OCI-LY1 (cell line): ENCODE measurements around the gene PZP.

Experiments
- H2AFZ ChIP-seq: fragments of 200-600 bp; sonication (generic), shearing (Covaris generic); 2 replicates; pipeline ENCODE4 v1.6.0; 2014; ENCODE audit warnings: antibody characterized with exemption, mild to moderate bottlenecking, low read length
- H3F3A ChIP-seq: fragments of 200-600 bp; sonication (generic), shearing (Covaris generic); 2 replicates; pipeline ENCODE4 v1.6.0; 2014; ENCODE audit warnings: mild to moderate bottlenecking, antibody characterized with exemption, low read length, moderate library complexity; ENCODE audit not compliant: insufficient read depth
- H3K27ac ChIP-seq: fragments of 200-600 bp; sonication (generic); 2 replicates; pipeline ENCODE4 v1.5.1; 2014; ENCODE audit warnings: low read length, mixed run types, mild to moderate bottlenecking, low read depth; ENCODE audit not compliant: poor library complexity, severe bottlenecking
- H3K27me3 ChIP-seq: fragments of 200-600 bp; sonication (generic); 2 replicates; pipeline ENCODE4 v1.6.0; 2014; ENCODE audit warnings: antibody characterized with exemption, mild to moderate bottlenecking, low read length, moderate library complexity; ENCODE audit not compliant: insufficient read depth
- H3K36me3 ChIP-seq: fragments of 200-600 bp; sonication (generic); 2 replicates; pipeline ENCODE4 v1.6.1; 2014; ENCODE audit warnings: mild to moderate bottlenecking, antibody characterized with exemption, low read length, moderate library complexity, mixed read lengths; ENCODE audit not compliant: insufficient read depth
- H3K4me1 ChIP-seq: fragments of 200-600 bp; sonication (generic); 2 replicates; pipeline ENCODE4 v1.5.1; 2014; ENCODE audit warnings: mild to moderate bottlenecking, low read length, moderate library complexity; ENCODE audit not compliant: insufficient read depth, severe bottlenecking
- H3K4me2 ChIP-seq: fragments of 200-600 bp; sonication (generic), shearing (Covaris generic); 2 replicates; pipeline ENCODE4 v1.6.1; 2014; ENCODE audit warnings: low read length
- H3K4me3 ChIP-seq: fragments of 200-600 bp; sonication (generic); 2 replicates; pipeline ENCODE4 v1.5.1; 2014; ENCODE audit warnings: low read length, low read depth, mild to moderate bottlenecking, mixed read lengths; ENCODE audit not compliant: poor library complexity, severe bottlenecking
- H3K79me2 ChIP-seq: fragments of 200-600 bp; shearing (Covaris generic); 2 replicates; pipeline ENCODE4 v1.6.1; 2016; ENCODE audit warnings: mixed run types, low read length, mixed read lengths; ENCODE audit not compliant: insufficient read depth
- H3K9ac ChIP-seq: fragments of 200-600 bp; sonication (generic), shearing (Covaris generic); 2 replicates; pipeline ENCODE4 v1.6.1; 2014; ENCODE audit warnings: mild to moderate bottlenecking, low read length, mixed read lengths
- H3K9me2 ChIP-seq: fragments of 200-600 bp; sonication (generic), shearing (Covaris generic); 2 replicates; pipeline ENCODE4 v1.6.1; 2014; ENCODE audit warnings: low read depth, mild to moderate bottlenecking, low read length, mixed read lengths
- H3K9me3 ChIP-seq: fragments of 200-600 bp; shearing (Covaris generic); 2 replicates; pipeline ENCODE4 v1.6.1; 2014; ENCODE audit warnings: low read length, mixed read lengths
- H4K20me1 ChIP-seq: fragments of 200-600 bp; sonication (generic), shearing (Covaris generic); 2 replicates; pipeline ENCODE4 v1.6.0; 2016; ENCODE audit warnings: mild to moderate bottlenecking, low read length; ENCODE audit not compliant: insufficient read depth
- CTCF ChIP-seq: fragments of 200-600 bp; sonication (generic), shearing (Covaris generic); IDR thresholded peaks from 2 replicates; pipeline ENCODE4 v1.5.1; 2017; ENCODE audit warnings: mild to moderate bottlenecking, antibody characterized with exemption, low read length, moderate library complexity, mixed read lengths
- EZH2 ChIP-seq: fragments of 200-600 bp; sonication (generic), shearing (Covaris generic); IDR thresholded peaks from 2 replicates; pipeline ENCODE4 v1.8.0; 2017; ENCODE audit warnings: borderline replicate concordance, mixed run types, mild to moderate bottlenecking, antibody characterized with exemption, low read length, moderate library complexity, mixed read lengths

The PZP gene

DNA sequence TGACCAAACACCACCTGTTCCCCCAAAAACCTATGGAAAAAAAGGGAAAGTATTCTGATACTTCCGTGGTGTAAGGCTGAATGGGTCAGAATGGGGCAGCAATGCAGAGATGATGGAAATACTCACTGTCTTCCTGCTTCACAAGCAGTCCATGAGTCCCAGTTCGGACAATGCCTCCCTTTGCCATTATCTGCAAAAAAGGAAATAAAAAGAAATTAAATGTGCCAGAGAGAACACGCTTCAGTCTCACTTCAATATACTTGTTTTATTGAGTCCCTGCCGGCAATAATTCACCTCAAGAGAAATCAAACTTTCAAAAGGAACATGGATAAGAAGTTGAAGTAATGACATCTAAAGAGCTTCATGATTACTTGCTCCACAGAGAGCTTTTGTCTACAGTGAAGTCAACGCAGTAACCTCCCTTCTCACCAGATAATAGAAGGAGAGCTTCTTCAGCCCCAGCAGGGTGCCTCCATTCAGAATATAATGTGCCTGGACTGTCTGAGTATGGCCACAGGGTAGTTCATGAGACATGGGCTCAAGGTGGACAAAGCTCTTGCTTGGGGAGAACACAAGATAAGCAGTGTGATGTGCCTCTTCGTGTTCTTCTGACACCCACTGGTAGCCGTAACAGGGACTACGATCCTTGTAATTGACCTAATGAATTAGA is 107.0 kb downstream of the PZP start:
- H3K27ac ChIP-seq, result no peak overlapping the region
- H3K4me1 ChIP-seq, result no peaks in the 10 kb centered on the region
- no peak overlapping the region for H2AFZ ChIP-seq
- no peak overlapping the region for H3K9ac ChIP-seq
- H3K9me3 ChIP-seq, result no peaks in the 10 kb centered on the region
- TF ChIP-seq EZH2 (no peak), CTCF (no peak)
- H3K79me2 ChIP-seq, result no peaks in the 10 kb centered on the region
- no peaks in the 10 kb centered on the region for H3K9me2 ChIP-seq
- no peaks in the 10 kb centered on the region for H3K36me3 ChIP-seq
- no peaks in the 10 kb centered on the region for H3F3A ChIP-seq
- no peaks in the 10 kb centered on the region for H4K20me1 ChIP-seq
- no peak overlapping the region for H3K4me3 ChIP-seq
- no peaks in the 10 kb centered on the region for H3K27me3 ChIP-seq
- no peak overlapping the region for H3K4me2 ChIP-seq

DNA sequence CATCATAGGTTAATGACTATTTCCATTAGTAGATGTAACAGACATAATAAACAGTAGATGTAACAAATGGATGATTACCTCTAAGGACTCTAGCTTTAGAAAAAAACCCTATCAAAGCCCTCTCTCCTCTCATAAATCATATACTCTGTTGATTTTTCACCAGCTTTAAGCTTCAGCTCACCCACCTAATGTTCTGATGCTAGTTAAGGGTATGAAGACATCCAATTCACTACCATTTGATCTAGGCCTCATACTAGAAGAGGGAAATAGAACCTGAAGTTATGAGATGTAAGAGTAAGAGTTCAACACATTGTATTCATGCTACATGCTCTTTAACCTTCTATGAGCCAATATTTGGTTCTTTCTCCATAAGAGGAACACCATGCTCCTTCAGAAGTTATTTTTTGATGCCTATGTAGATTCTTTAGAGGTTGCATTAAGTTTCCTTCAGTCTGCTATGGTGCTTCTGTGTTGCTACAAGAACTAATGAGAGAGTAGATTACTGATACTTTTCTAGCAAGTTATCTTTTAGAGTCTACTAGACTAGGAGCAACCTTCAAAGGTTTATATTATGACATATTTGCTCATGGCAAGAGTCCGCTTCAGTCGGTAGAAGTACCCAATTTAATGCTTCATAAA is 108.5 kb downstream of the PZP start:
- Histone ChIP-seq H4K20me1 (no peaks in the 10 kb centered on the region), H3K27me3 (no peaks in the 10 kb centered on the region), H3K9me2 (no peaks in the 10 kb centered on the region), H3K4me3 (no peak overlapping the region), H3F3A (no peaks in the 10 kb centered on the region), H3K4me2 (no peak overlapping the region), H3K36me3 (no peaks in the 10 kb centered on the region), H3K9me3 (no peaks in the 10 kb centered on the region), H3K4me1 (no peaks in the 10 kb centered on the region), H3K27ac (no peak overlapping the region), H3K9ac (no peak overlapping the region), H3K79me2 (no peaks in the 10 kb centered on the region), H2AFZ (no peak overlapping the region)
- TF ChIP-seq EZH2 (no peak), CTCF (no peak)
